SK-N-MC (cell line): ENCODE measurements around the gene TPH2.

Experiments used
- EZH2 ChIP-seq: fragments of 200-600 bp; sonication (generic); IDR thresholded peaks from one replicate; pipeline ENCODE4 v1.6.1; 2017; ENCODE audit warnings: antibody characterized with exemption
- POLR2AphosphoS5 ChIP-seq: IDR thresholded peaks from 2 replicates; pipeline ENCODE4 v1.6.1; 2012; ENCODE audit warnings: mild to moderate bottlenecking, low read depth, low read length, borderline replicate concordance

DNA sequence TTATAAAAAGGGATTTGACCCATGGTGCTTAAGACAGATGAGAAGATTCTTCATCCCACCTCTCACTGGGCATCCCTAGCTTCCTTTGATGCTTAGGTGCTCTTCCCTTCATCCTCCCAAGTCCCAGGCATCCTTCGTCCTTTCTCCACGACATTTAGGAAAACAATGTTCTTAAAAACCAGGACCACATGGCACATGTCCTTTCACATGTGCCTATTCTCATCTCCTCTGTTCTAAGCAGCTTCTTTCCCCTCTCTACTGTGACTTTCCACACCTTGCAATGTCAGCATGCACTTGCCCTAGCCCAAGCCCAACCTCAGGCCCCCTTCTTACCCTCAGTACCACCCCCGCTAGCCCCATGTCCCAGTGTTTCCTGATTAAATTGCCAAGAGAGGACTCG, 12.2 kb downstream of the TPH2 start:
- TF ChIP-seq POLR2AphosphoS5 (no peak), EZH2 (no peak)
